HG03175 (cell line): ENCODE data around the gene MYO1C.
"Not testable (repeated sequence)": the region's sequence is repeated elsewhere in the genome, so short reads cannot be mapped to it uniquely, and the experiment has no call there.

Experiments
- ATAC-seq: cut with Tn5 transposase; IDR thresholded peaks from one replicate; pipeline ENCODE4 v1.9.1; 2021; ENCODE audit warnings: mild to moderate bottlenecking, moderate library complexity; ENCODE audit not compliant: unreplicated experiment

MYO1C gene, protein sequence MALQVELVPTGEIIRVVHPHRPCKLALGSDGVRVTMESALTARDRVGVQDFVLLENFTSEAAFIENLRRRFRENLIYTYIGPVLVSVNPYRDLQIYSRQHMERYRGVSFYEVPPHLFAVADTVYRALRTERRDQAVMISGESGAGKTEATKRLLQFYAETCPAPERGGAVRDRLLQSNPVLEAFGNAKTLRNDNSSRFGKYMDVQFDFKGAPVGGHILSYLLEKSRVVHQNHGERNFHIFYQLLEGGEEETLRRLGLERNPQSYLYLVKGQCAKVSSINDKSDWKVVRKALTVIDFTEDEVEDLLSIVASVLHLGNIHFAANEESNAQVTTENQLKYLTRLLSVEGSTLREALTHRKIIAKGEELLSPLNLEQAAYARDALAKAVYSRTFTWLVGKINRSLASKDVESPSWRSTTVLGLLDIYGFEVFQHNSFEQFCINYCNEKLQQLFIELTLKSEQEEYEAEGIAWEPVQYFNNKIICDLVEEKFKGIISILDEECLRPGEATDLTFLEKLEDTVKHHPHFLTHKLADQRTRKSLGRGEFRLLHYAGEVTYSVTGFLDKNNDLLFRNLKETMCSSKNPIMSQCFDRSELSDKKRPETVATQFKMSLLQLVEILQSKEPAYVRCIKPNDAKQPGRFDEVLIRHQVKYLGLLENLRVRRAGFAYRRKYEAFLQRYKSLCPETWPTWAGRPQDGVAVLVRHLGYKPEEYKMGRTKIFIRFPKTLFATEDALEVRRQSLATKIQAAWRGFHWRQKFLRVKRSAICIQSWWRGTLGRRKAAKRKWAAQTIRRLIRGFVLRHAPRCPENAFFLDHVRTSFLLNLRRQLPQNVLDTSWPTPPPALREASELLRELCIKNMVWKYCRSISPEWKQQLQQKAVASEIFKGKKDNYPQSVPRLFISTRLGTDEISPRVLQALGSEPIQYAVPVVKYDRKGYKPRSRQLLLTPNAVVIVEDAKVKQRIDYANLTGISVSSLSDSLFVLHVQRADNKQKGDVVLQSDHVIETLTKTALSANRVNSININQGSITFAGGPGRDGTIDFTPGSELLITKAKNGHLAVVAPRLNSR

GRCh38 chr17:1492249-1493206 lies at the start of gene MYO1C:
Gene MYO1C (minus strand): TSS chr17:1492686. CDS start chr17:1492487, 199 bp downstream.
- ATAC-seq, result no peak

DNA sequence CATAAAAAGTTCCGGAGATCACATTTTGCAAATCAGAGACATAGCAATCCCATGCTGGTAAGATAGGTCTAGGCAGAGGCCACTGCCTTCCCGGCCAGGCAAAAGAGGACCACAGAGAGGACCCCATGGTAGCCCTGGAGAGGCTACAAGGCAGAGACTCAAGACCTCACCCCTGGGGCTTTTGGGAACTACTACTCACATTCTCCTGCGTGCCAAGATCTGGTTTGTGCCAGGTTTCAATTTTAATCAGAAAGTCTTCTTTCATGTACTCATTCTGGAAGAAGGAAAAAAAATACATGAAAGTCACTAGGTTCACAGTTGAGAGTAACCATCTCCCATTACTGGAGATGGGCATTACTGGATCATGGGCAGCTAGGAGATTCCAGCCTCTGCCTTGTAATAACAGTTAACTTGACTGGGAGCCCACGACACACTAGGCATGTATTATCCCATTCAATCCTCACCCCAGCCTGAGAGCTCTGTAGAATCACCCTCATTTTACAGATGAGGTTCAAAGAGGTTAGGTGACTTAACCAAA lies 49.0 kb upstream of the MYO1C start:
- no peak for ATAC-seq

DNA sequence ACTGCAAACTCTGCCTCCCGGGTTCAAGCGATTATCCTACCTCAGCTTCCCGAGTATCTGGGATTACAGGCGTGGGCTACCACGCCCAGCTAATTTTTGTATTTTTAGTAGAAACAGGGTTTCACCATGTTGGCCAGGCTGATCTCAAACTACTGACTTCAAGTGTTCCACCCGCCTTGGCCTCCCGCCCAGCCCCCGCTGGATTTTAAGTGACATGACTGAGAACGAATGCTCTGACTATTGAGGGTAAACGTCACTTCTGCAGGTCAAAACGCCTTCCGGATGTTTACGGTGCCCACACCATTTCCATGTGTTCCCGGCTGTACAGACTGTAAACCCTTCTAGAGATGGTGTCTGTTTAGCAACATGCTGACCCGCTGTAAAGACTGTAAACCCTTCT lies 47.3 kb upstream of the MYO1C start:
- ATAC-seq, result no peak

- no peak for ATAC-seq
These were observed 43.3 kb upstream of the MYO1C start for GRCh38 chr17:1535737-1536136.

GRCh38 chr17:1533661-1534325 lies 41.3 kb upstream of the MYO1C start:
- ATAC-seq, result no peak

- ATAC-seq, result no peak
These were observed 40.5 kb upstream of the MYO1C start for GRCh38 chr17:1532836-1533602.

GRCh38 chr17:1529863-1530262 lies 37.4 kb upstream of the MYO1C start:
- no peak for ATAC-seq

DNA sequence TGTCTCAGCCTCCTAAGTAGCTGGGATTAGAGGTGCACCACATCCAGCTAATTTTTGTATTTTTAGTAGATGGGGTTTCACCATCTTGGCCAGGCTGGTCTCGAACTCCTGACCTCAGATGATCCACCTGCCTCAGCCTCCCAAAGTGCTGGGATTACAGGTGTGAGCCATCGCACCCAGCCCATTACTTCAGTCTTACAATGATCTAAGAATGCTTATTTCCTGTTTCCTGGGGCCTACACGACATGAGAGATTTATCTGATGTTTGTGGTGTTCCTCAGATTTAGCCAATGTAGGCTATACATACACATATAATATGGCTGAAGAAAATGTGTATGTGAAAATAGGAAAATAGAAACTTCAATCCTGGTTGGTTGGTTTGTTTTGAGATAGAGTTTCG lies 34.4 kb upstream of the MYO1C start:
- not testable (repeated sequence) for ATAC-seq

DNA sequence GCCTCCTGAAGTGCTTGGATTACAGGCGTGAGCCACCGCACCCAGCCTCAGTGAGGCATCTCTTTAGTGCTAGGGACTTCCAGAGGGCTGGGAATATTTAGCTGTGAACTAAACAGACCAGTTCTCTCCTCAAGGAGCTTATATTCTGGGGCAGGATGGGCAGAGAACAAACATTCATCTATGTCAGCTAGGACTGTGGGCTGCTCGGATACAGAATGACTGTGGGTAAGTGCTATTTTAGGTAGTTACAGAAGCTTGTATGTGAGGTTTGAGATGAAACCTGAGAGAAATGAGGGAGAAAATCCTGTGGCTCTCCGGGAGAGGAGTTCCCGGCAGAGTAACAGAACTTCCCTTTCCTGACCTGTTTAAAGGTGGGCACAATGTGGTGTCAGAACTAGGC lies 30.1 kb upstream of the MYO1C start:
- ATAC-seq, result no peak

GRCh38 chr17:1521086-1521640 lies 28.7 kb upstream of the MYO1C start:
- ATAC-seq, result no peak

DNA sequence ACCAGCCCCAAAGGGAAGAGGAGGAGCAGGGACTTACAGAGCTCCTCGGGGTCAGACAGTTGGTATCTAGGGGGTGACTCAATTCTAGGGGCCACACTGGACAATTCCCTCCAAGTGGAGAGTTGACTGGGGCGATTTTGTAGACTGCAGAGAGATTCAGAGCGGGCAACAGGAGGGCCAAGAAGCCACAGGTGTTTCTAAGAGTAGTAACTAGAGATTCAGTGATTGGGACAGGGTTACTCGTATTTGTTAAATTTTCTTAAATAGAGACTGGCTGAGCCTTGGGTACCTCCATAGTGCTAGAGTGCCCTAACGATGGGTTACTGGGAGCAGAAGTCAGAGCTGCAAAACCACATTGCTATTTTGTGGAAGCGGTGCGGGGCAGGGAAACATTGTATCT lies 27.2 kb upstream of the MYO1C start:
- no peak for ATAC-seq

DNA sequence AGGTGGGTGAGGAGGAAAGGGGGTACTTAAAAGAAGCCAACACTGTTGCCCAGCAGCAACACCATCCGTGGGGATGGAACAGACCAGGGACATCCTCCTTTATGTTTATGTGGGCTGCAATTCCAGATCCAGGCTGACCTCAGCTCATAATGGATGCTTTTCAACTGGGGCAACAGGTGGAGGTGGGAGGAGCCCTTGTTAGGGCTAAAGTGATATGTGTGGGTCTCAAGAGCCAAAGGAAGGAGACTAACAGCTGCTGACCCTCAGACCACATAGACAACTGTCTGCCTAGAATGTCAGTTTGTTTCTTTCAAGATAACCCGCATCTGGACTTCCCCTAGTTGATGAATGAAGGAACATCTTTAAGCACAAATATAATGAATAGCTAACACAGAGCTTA lies 25.9 kb upstream of the MYO1C start:
- no peak for ATAC-seq

DNA sequence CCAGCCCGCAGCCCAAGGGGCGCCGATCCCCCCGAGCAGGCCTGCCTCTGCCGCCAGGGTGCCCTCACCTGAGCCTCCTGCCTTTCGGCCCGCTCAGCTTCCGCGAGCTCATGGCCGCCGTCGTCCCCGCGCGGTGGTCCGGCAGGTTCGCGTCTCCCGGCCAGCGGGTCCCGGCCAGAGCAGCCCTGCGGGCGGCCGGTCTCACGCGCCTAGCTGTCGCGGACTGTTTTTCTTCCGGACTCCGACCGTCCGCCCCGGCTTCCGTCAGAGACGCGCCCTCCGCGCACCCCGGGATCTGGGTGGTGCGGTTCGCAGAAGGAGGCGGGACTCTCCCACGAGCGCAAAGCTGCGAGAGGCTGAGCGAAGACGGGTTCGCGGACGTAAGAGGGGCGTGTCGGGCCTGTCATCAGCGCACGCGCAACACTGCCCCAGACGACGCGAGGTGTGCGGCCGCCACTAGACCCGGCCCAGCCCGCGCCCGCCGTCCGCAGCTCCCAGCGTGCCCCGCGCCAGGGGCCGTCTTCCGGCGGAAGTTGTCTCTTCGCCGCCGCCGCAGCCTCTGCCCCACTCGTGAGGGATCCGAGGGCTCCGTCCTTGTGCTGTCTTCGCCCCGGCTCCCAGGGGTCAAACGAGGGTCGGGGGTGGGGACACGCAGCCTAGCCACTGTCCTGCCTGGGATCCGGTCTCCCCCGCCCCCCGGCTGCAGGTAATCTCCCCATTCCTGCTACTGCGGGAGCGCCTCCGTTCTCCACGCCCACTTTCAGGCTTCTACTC lies 24.1 kb upstream of the MYO1C start, which contains the start of gene INPP5K:
INPP5K (minus strand) TSS at position 225 of the 774 bp plus-strand sequence; CDS start at position 112, 113 bp downstream.
- ATAC-seq, result peak; percentile 92

DNA sequence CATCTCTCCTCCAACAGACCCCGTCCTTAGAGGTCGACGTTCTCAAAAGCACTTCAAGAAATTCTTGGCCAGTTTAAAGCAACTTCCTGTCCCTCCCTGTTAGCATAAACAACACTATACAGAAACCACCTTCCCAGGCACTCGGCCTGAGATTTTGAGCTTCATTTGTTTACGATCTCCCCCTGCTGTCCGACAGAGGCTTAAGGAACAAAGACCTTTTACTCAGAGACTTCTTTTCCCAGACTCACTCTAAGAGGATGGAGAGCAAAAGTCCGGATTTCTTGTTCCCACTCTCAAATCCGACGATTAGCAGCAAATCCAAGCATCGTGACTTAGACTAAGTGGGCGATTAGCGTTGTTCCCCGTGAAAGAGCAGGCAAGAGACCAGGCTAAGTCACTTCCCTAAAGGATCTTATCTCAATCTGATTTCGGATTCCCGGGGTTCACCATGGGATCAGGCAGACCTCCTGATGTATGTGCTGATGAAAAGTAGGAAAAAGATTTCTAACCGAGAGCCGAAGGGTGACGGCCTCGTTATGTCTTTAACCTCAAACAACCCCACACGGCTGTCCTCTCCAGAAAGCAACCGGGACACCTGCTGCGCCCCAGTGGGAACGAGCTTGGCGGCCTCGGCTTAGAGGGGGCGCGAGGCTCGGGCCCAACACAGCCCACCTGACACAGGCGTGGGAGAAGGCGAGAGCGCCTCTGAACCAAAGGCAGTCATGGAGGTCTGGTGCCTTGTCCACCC lies 23.3 kb upstream of the MYO1C start:
- no peak for ATAC-seq

DNA sequence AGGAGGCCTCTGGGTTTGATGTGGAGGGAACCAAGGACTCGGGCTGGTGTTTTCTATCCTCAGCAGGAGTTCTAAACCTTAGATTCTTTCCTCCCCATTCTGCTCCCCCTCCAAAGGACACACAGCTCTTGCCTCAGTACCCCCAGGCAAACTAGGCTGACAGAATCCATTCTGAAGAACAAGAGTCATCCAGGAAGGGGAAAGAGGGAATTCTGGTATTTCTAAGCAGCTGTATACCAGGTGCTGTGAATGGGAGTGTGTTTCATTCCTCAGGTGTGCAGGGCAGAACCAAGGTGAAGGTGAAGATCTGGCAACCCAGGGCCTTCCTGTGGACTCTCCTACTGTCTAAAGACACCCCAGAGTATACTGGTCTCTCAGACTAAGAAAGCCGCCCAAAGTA lies 19.9 kb upstream of the MYO1C start:
- no peak for ATAC-seq

DNA sequence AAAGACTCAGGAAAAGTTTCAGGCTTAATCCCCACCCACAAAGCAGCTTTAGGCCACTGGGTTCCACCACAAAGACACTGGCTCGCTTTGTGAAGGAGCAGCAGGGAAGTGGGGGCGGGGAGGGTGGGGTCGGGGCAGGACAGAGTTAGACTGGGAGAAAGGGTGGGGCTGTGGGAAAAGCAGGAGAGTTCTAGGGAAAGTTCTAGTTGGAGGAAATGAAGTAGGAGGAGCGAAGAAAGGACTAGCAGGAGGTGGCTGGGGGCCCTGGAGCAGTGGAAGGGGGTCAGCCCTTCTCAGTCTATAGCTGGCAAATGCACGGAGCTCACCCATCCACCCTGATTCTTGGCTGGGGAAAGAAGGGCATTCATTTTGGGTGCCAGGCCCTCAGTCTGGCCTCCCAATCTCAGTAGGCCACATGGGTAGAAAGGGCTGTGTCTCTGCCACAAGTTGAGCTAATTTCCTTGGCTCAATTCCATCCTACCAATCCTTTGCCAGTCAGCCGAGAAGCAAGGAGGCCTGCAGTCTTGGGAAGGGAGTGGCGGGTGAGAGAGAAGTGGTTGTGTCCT lies 19.4 kb upstream of the MYO1C start:
- no peak for ATAC-seq

- ATAC-seq, result no peak
These were observed 18.8 kb upstream of the MYO1C start for GRCh38 chr17:1511290-1511689.
